SK-N-MC (cell line): ENCODE data around the gene IGLL5.

Experiments
- EZH2 ChIP-seq: fragments of 200-600 bp; sonication (generic); IDR thresholded peaks from one replicate; pipeline ENCODE4 v1.6.1; 2017; ENCODE audit warnings: antibody characterized with exemption
- POLR2AphosphoS5 ChIP-seq: IDR thresholded peaks from 2 replicates; pipeline ENCODE4 v1.6.1; 2012; ENCODE audit warnings: mild to moderate bottlenecking, low read depth, low read length, borderline replicate concordance

DNA sequence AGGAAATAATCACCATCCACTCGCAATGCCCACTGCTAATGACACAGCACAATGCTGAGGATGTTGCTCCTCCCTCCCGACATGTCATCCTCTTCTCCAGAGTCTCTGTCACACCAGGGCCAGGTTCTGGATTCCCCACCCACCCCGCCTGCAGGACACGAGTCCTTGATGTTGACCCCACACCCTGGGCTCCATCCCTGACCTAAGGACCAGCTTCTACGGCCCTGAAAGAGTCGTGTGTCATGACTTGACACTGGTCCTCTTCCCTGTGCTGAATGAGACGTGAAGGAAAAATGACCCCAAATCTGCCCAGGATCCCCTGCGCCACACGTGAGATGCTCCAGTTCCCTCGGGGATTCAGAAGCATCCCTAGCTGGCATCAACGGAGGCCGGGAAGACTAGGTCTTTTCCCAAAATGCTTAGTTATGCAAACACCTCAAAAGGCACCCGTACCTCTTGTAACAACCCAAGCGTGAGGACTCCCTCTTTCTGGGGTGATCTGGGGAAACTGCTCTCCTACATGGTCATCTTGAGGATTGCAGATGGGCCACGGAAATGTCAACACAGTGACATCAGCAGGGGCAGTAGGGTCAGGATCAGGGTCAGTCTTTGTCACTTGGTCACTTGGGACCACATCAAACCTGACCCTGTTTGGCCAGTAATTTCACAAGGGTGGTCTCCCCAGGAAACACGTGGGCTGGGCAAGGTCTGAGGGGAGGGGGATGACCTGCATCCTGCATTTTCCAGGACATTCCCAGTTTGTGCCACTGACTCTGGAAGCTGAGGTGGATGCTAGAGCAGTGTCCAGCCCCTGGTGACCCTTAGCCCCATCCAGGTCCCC lies 42.0 kb downstream of the IGLL5 start:
- TF ChIP-seq POLR2AphosphoS5 (no peak), EZH2 (no peak)
